22Rv1 (cell line): ENCODE measurements around the gene RASSF8.
A peak's percentile ranks its signal among the peaks of the same experiment; 100 is the strongest.

Experiments used
- CTCF ChIP-seq: fragments of 450-650 bp; IDR thresholded peaks from 2 replicates; pipeline ENCODE4 v1.5.1; 2017; ENCODE audit warnings: mild to moderate bottlenecking
- ZFX ChIP-seq: fragments of 450-650 bp; IDR thresholded peaks from 2 replicates; pipeline ENCODE4 v1.6.1; 2017; ENCODE audit warnings: antibody characterized with exemption, borderline replicate concordance

- TF ChIP-seq CTCF (peak; percentile 24; the same call in 1 of the 2 replicates), ZFX (no peak)
Observed at GRCh38 chr12:26091822-26092221, 133.3 kb downstream of the RASSF8 start.
